ENCODE measurements around the gene CD40. TPM values are rescaled to one million over a fixed set of nuclear protein-coding genes. Genes with fewer than 3 reads are reported as not detected.

The CD40 gene
- total and polyA plus RNA-seq, 2 experiments from 2014 or later: 2.5 to 2.8 TPM

DNA sequence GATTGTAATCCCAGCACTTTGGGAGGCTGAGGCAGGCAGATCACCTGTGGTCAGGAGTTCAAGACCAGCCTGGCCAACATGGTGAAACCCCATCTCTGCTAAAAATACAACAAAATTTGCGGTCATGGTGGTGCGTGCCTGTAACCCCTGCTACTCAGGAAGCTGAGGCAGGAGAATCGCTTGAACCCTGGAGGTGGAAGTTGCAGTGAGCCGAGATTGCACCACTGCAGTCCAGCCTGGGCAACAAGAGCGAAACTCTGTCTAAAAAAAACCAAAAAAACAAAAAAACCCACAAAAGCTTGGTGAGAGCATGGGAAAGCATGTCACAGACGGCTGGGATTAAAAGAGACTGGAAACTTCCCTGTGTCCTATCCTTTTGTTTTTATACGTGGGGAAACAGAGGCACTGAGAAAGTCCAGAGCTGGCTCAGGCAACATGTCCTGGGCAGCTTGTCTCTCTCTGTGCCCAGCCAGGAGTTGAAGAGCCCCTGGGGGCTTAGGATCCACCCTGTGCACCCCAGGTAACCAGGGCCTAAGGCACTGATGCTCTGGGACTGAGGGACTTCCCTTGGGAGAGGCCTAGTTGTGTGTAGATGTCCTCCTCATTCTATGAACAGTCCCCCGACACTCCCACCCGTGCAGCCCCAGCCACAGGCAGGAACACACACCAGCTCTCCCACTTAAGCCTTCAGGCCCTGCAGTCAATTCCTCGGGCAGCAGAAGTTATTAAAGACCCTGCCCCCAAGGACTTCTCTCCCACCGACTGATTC lies 16.0 kb downstream of the CD40 start:
- Histone ChIP-seq H2AFZ (no peak overlapping the region), H3K9me2 (ENCODE audit: insufficient read depth) (no peaks in the 10 kb centered on the region), H3K4me1 (ENCODE audit: insufficient read depth) (no peaks in the 10 kb centered on the region), H3K9me3 (ENCODE audit: low read depth) (no peaks in the 10 kb centered on the region), H3K9ac (no peak overlapping the region), H3K4me3 (no peak overlapping the region), H3K36me3 (ENCODE audit: low read depth) (no peaks in the 10 kb centered on the region), H4K20me1 (ENCODE audit: insufficient read depth) (no peaks in the 10 kb centered on the region), H3K4me2 (ENCODE audit: unreplicated experiment) (no peak overlapping the region), H3F3A (ENCODE audit: insufficient read depth) (no peaks in the 10 kb centered on the region), H3K27ac (no peak overlapping the region), H3K79me2 (ENCODE audit: insufficient read depth) (no peaks in the 10 kb centered on the region), H3K27me3 (replicated peaks; ENCODE audit: insufficient read depth) (peaks cover 25% of the 10 kb centered on the region)
- no peak for DNase-seq
- TF ChIP-seq EZH2phosphoT487 (IDR thresholded peaks at IDR 0.05; ENCODE audit: insufficient read depth, low read depth): no peak
- TF ChIP-seq EZH2 (IDR thresholded peaks at IDR 0.05; ENCODE audit: insufficient read depth, poor library complexity, severe bottlenecking): no peak
- 54 to 58% methylated on average over 11 of the region's 11 CpGs for WGBS, 2 experiments (ENCODE audit: low coverage in 1 of 2, low lambda C conversion rate in 2 of 2, missing lambda C conversion rate in 2 of 2)
- in situ Hi-C loops (cut with MboI): loop anchor here (10.0 to 25.0 kb wide), 2 partner anchors 211 to 303 kb away; no protein-coding TSS in a partner anchor

DNA sequence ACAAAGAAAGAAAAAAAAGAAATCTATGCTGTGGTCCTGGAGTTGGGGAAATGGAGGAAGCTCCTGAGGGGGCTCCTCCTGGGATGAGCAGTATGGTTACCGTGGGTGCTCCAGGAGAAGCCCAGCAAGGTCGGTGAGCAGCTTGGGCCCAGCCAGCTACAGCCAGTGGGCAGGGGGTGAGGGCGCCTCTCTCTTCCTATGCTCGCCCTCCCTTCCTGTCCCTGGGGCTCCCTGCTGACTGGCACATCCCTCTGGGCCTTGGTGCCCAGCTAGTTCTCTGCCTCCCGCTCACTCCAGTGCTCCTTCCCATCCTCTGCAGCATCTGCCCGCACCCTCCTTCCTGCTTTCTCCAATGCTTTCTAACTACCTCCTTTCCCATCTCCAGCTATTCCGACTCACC lies 16.6 kb downstream of the CD40 start:
- Histone ChIP-seq H3K9me2 (ENCODE audit: insufficient read depth) (no peaks in the 10 kb centered on the region), H3K36me3 (ENCODE audit: low read depth) (no peaks in the 10 kb centered on the region), H3K9ac (no peak overlapping the region), H3F3A (ENCODE audit: insufficient read depth) (no peaks in the 10 kb centered on the region), H3K4me2 (ENCODE audit: unreplicated experiment) (no peak overlapping the region), H2AFZ (no peak overlapping the region), H3K27ac (no peak overlapping the region), H3K4me3 (no peak overlapping the region), H3K79me2 (ENCODE audit: insufficient read depth) (no peaks in the 10 kb centered on the region), H3K9me3 (ENCODE audit: low read depth) (no peaks in the 10 kb centered on the region), H3K4me1 (ENCODE audit: insufficient read depth) (no peaks in the 10 kb centered on the region), H3K27me3 (replicated peaks; ENCODE audit: insufficient read depth) (peaks cover 22% of the 10 kb centered on the region), H4K20me1 (ENCODE audit: insufficient read depth) (no peaks in the 10 kb centered on the region)
- in situ Hi-C loops (cut with MboI): loop anchor here (10.0 to 25.0 kb wide), 2 partner anchors 210 to 303 kb away; no protein-coding TSS in a partner anchor
- 62 to 81% methylated on average over 6 to 7 of the region's 7 CpGs for WGBS, 2 experiments (ENCODE audit: low coverage in 1 of 2, low lambda C conversion rate in 2 of 2, missing lambda C conversion rate in 2 of 2)
- TF ChIP-seq EZH2 (IDR thresholded peaks at IDR 0.05; ENCODE audit: insufficient read depth, poor library complexity, severe bottlenecking) (no peak), EZH2phosphoT487 (IDR thresholded peaks at IDR 0.05; ENCODE audit: insufficient read depth, low read depth) (no peak)
- DNase-seq: no peak

DNA sequence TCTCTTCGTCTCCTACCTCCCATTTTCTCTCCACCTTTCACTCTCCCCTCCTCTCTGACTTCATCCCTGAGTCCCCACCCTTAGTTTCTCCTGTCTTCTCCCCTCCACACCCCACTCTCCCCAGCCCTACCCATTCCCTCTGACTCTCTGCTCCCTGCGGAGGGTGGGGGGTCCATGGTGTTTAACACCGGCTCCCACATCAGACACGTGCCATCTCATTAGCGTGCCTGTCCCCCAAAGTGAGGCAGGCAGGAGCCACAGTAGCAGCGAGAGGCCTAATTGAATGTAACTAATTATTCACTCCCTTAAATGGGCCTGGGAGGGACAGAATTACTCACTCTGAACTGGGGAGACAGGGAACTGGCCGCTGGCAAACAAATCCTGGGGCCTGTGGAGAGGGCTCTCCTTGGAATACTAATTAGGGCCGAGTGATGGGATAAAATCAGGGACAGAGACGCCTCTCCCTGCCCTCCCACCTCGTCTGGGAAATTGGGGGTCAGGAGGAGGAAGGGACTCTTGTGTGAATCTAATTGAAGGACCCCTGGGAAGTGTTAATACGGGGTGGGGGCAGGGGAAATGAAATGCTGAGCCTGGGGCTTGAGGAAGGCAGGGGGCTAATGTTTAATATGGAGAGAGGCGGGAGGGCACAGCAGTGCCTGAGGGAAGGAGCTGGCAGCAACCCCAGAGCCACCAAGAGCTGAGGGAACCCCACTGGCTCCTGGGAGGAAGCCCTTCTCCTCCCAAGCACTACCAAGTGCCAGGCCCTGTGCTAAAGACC lies 17.9 kb downstream of the CD40 start:
- H3K36me3 ChIP-seq (ENCODE audit: low read depth): no peaks in the 10 kb centered on the region
- TF ChIP-seq EZH2 (IDR thresholded peaks at IDR 0.05; ENCODE audit: insufficient read depth, poor library complexity, severe bottlenecking) (no peak), EZH2phosphoT487 (IDR thresholded peaks at IDR 0.05; ENCODE audit: insufficient read depth, low read depth) (no peak)
- no peaks in the 10 kb centered on the region for H3K4me1 ChIP-seq (ENCODE audit: insufficient read depth)
- 46 to 49% methylated on average over 12 of the region's 12 CpGs for WGBS, 2 experiments (ENCODE audit: low coverage in 1 of 2, low lambda C conversion rate in 2 of 2, missing lambda C conversion rate in 2 of 2)
- H3K27me3 ChIP-seq (replicated peaks; ENCODE audit: insufficient read depth): peaks cover 24% of the 10 kb centered on the region
- no peak for DNase-seq
- in situ Hi-C loops (cut with MboI): loop anchor here (10.0 to 25.0 kb wide), 2 partner anchors 209 to 301 kb away; no protein-coding TSS in a partner anchor
- H3K9me3 ChIP-seq (ENCODE audit: low read depth): no peaks in the 10 kb centered on the region
- no peak overlapping the region for H3K9ac ChIP-seq
- H3K79me2 ChIP-seq (ENCODE audit: insufficient read depth): no peaks in the 10 kb centered on the region
- no peak overlapping the region for H3K4me3 ChIP-seq
- H3K4me2 ChIP-seq (ENCODE audit: unreplicated experiment): no peak overlapping the region
- H3F3A ChIP-seq (ENCODE audit: insufficient read depth): no peaks in the 10 kb centered on the region
- H3K27ac ChIP-seq: no peak overlapping the region
- H2AFZ ChIP-seq: no peak overlapping the region
- H3K9me2 ChIP-seq (ENCODE audit: insufficient read depth): no peaks in the 10 kb centered on the region
- H4K20me1 ChIP-seq (ENCODE audit: insufficient read depth): no peaks in the 10 kb centered on the region

DNA sequence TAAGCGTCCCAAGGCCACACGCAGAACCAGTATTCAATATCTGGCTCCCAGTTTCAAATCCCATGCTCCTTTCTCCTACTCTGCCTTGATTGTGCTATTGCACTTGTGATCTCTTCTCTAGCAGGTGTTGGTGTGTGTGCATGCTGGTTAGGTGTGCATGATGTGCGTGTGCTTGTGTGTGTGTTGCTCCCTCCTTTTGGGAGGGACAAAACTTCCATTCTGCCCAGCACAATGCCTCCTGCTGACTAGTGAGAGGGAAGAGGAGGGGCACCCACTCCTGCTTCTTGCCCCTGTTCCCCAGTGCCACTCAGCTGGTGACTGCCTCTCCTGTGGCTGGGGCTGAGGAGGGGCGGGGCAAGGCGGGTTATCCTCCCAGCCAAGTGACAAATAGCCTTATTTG lies 19.7 kb downstream of the CD40 start:
- Histone ChIP-seq H3K79me2 (ENCODE audit: insufficient read depth) (no peaks in the 10 kb centered on the region), H3K4me1 (ENCODE audit: insufficient read depth) (no peaks in the 10 kb centered on the region)

More for the DNA sequence above, 19.7 kb downstream of the CD40 start:
- H4K20me1 ChIP-seq (ENCODE audit: insufficient read depth): no peaks in the 10 kb centered on the region
- DNase-seq: no peak
- no peaks in the 10 kb centered on the region for H3K9me3 ChIP-seq (ENCODE audit: low read depth)
- H2AFZ ChIP-seq: no peak overlapping the region
- H3K27ac ChIP-seq: no peak overlapping the region
- peaks cover 22% of the 10 kb centered on the region for H3K27me3 ChIP-seq (replicated peaks; ENCODE audit: insufficient read depth)
- WGBS, 2 experiments (ENCODE audit: low coverage in 1 of 2, low lambda C conversion rate in 2 of 2, missing lambda C conversion rate in 2 of 2): 55 to 59% methylated on average over 5 of the region's 5 CpGs
- no peaks in the 10 kb centered on the region for H3K9me2 ChIP-seq (ENCODE audit: insufficient read depth)
- in situ Hi-C loops (cut with MboI): loop anchor here (10.0 to 25.0 kb wide), 2 partner anchors 207 to 299 kb away; no protein-coding TSS in a partner anchor
- H3K36me3 ChIP-seq (ENCODE audit: low read depth): no peaks in the 10 kb centered on the region
- no peak for TF ChIP-seq EZH2phosphoT487 (IDR thresholded peaks at IDR 0.05; ENCODE audit: insufficient read depth, low read depth)
- H3K9ac ChIP-seq: no peak overlapping the region
- no peak overlapping the region for H3K4me2 ChIP-seq (ENCODE audit: unreplicated experiment)
- H3F3A ChIP-seq (ENCODE audit: insufficient read depth): no peaks in the 10 kb centered on the region
- no peak overlapping the region for H3K4me3 ChIP-seq

All from GM23248 (cell line).